ENCODE measurements around the gene ING1. TPM values are rescaled to one million over a fixed set of nuclear protein-coding genes. Genes with fewer than 3 reads are reported as not detected.
"Not testable (repeated sequence)": the region's sequence is repeated elsewhere in the genome, so short reads cannot be mapped to it uniquely, and the experiment has no call there.

The ING1 gene
- polyA plus RNA-seq (ENCODE audit: insufficient read length) = 9.8 TPM

- DNase-seq (ENCODE audit: low read depth) = no peak
These were observed at the start of gene ING1 for GRCh38 chr13:110713642-110713952. TSS of gene ING1 (plus strand) at chr13:110713700. CDS start at chr13:110714150, 450 bp downstream.

- no peak for DNase-seq (ENCODE audit: low read depth)
These were observed 49.5 kb upstream of the ING1 start for GRCh38 chr13:110664041-110664440.

DNA sequence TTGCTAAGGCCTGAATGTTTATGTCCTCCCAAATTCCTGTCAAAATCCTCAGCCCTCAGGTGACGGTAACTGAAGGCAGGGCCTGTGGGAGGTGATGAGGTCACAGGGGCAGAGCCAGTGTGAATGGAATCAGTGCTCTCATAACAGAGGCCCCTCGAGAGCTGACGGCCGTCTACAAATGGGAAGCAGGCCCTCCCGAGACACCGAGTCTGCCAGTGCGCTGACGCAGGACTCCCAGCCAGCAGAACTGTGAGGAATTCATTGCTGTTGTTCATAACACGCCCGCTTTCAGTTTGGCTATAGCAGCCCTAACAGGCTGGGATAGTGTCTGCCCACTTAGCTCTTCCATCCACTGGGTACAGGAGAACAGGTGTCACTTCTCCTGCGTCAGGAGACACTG lies 48.8 kb upstream of the ING1 start:
- DNase-seq (ENCODE audit: low read depth) = no peak

- no peak for DNase-seq (ENCODE audit: low read depth)
These were observed 47.8 kb upstream of the ING1 start for GRCh38 chr13:110665491-110666254.

DNA sequence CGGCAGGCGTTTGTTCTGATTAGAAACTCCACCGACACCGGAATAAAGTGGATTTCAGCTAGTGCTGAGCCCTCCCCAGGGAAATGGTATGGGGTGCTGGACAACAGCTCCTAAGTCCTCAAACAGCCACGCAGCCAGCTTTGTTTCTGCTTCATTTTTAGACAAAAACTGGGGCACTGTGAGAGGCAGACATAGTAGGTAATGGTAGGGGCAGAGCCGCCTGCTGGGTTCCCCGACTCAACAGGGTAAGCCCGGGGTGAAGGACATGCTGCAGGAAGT lies 47.3 kb upstream of the ING1 start:
- DNase-seq (ENCODE audit: low read depth) = no peak

GRCh38 chr13:110669036-110669435 lies 44.5 kb upstream of the ING1 start:
- no peak for DNase-seq (ENCODE audit: low read depth)

GRCh38 chr13:110669814-110670213 lies 43.7 kb upstream of the ING1 start:
- not testable (repeated sequence) for DNase-seq (ENCODE audit: low read depth)

- DNase-seq (ENCODE audit: low read depth) = no peak
These were observed 36.6 kb upstream of the ING1 start for GRCh38 chr13:110676595-110677587.

DNA sequence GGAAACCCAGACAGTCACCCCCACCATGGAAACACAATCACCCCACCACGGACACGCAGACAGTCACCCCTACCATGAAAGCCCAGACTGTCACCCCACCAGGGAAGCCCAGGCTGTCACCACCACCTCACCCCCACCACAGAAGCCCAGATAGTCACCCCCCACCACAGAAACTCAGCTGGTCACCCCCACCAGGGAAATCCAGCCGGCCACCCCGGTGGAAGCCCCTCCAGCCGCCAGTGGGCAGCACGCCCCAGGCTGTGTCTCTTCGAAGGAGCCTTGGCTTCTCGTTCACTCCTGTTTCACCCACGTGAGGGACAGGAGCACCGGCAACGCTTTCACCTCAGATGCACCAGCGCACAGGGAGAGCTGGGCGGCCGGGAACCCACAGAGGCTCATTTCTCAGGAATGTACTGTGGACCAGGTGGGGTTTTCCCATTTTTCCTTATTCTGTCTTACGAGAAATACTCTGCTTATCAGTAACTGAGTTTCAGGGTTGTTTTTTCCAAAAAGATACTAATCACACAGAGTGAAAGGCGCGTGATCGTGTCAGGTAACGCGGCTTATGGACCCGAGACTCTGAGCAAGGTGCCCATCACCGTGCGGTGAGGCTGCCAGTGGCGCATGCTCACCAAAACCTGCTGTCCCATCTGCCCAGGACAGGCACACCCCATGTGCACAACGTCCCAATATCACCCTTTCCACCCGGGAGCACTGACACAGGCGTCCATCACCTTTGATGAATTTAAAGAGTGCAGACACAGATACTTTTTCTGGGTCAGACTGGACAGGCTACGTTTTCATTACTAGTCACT lies 35.6 kb upstream of the ING1 start:
- no peak for DNase-seq (ENCODE audit: low read depth)

- DNase-seq (ENCODE audit: low read depth) = no peak
These were observed 32.6 kb upstream of the ING1 start for GRCh38 chr13:110680852-110681251.

GRCh38 chr13:110681868-110682550 lies 31.5 kb upstream of the ING1 start:
- no peak for DNase-seq (ENCODE audit: low read depth)

DNA sequence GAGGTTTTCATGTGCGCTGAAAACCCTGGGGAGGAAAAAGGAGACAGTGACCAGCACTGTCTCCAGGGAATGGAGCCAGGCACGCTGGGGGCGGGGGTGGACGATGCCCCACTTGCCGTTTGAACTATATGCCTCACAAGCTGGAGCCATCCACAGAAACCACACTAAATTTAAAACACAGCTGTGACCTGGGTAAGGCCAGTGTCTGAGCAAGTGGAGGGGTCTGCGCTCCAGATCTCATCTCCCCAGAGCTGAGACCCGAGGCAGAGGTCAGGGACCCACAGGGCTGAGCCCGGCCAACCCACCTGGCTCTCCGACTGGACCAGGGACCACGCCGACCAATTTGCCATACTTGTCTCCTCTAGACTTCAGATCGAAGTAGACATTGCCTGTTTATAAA lies 30.8 kb upstream of the ING1 start:
- DNase-seq (ENCODE audit: low read depth) = no peak

GRCh38 chr13:110683203-110683883 lies 30.2 kb upstream of the ING1 start:
- no peak for DNase-seq (ENCODE audit: low read depth)

- no peak for DNase-seq (ENCODE audit: low read depth)
These were observed 29.6 kb upstream of the ING1 start for GRCh38 chr13:110683921-110684320.

DNA sequence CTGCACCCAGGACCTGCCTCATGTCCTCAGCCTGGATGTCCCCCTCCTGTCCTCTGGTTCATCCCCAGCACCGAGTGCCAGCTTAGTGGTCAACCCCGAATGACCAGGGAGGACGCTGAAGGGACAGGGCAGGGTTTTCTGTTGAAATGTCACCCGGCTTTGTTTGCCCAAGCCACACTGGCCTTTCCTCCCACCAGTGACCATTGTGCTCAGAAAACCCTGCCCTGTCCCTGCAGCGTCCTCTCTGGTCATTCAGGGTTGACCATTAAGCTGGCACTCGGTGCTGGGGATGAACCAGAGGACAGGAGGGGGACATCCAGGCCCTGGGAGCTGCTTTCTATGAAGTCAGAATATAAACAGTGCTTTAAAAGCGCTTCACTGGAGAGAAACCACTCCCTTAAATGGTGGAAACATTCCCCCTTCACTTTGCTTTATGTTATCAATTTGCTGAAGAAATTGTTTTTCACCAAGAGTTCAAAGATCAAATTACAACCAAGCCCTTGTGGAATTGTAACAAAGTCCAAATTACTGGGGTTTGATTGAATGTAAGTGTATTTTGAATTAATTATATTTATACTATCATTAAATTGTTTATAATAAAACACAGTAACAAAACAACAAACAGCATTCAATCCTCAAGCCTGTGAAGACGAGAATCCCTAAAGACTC lies 29.0 kb upstream of the ING1 start:
- no peak for DNase-seq (ENCODE audit: low read depth)

DNA sequence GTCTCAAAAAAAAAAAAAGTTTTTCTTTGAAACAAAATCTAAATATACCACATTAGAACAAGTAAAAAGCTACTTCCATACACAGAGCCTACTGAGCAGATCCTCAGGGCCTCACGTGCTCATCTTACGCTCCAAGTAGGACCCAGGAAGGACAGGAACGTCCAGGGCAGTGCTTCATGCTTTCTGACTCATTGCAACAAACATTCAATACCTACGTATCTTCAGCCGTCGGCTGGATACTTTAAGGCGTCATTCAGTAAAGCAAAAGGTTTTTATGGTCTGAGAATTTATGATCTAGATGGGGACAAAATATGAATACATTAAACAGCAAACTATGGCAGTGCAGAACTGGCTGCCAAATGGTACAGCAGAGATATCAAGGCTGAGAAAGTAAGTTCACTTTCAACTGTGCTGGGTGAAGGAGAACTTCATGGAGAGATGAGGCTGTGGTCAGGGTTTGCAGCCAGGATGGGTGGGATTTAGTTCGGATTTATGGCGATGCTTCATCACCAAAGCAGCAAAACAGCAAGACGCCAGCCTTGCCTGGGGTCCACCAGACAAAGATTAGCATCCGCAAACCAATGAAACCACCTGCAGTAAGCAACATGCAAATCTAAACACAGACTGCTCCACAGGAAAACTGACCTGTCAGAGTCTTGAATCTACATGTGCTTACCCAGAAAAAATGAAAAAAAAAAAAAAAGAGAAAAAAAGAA lies 28.0 kb upstream of the ING1 start:
- DNase-seq (ENCODE audit: low read depth) = no peak

DNA sequence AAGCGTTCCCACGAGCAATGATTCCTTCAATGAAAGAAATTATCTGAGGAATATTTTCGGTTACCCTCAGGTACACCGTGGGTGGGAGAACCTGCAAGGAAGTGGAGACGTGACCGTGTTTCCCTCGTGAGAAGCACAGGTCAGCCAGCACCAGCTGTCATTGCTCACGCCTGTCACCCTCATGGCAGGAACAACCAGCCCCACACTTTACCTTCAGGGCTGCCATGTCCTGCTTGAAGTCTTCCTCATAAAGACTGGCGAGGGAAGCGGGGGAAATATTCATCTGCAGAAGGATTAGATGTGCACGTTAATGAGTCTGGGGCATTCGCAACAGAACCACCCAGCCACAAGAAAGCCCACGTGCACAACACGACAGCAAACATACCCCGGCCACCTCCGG lies 25.8 kb upstream of the ING1 start:
- DNase-seq (ENCODE audit: low read depth) = no peak

GRCh38 chr13:110689041-110689440 lies 24.5 kb upstream of the ING1 start:
- DNase-seq (ENCODE audit: low read depth) = no peak

- DNase-seq (ENCODE audit: low read depth) = no peak
These were observed 23.8 kb upstream of the ING1 start for GRCh38 chr13:110689711-110690110.

DNA sequence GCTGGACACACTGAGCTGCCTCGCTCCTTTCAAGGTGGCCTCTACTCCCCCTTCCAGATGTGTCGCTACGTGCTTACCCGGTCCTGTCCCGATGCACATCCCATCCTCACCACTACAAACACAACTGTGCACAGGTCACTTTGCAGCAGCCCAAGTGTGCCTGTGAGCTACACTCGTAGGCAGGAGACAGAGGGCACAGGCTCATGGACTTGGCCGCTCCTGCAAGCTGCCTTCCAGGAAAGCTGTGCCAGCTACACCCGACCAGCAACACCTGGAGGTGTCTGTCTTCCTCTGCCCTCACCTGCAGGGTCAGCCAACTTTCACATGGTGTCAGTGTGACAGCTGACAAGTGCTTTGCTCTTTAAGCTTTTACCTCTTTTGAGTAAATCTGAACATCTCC lies 23.0 kb upstream of the ING1 start:
- DNase-seq (ENCODE audit: low read depth) = no peak

Measured in forelimb muscle (tissue), 1 donor.